ENCODE data around the gene GALNT2. TPM values are rescaled to one million over a fixed set of nuclear protein-coding genes. Genes with fewer than 3 reads are reported as not detected.
A peak's percentile ranks its signal among the peaks of the same experiment; 100 is the strongest.

Gene GALNT2
- total and polyA plus RNA-seq, 2 experiments from 2014 or later = 96.7 to 143 TPM

GRCh38 chr1:230281556-230281955, 214.5 kb downstream of the GALNT2 start:
- no peak overlapping the region for H3K27ac ChIP-seq
- no peaks in the 10 kb centered on the region for H3K36me3 ChIP-seq (replicated peaks; ENCODE audit: insufficient read depth, low read depth)
- peaks cover 5% of the 10 kb centered on the region for H3K4me1 ChIP-seq (ENCODE audit: insufficient read depth)
- no peaks in the 10 kb centered on the region for H4K20me1 ChIP-seq (ENCODE audit: insufficient read depth, poor library complexity, severe bottlenecking)
- TF ChIP-seq EZH2phosphoT487 (IDR thresholded peaks at IDR 0.05; ENCODE audit: low read depth, severe bottlenecking, unreplicated experiment) (no peak), EZH2 (IDR thresholded peaks at IDR 0.05; ENCODE audit: borderline replicate concordance) (no peak), CTCF (IDR thresholded peaks at IDR 0.05; ENCODE audit: poor library complexity) (no peak)
- H3K9me2 ChIP-seq (replicated peaks; ENCODE audit: insufficient read depth) = no peaks in the 10 kb centered on the region
- no peaks in the 10 kb centered on the region for H3K9me3 ChIP-seq (ENCODE audit: low read depth)
- no peak overlapping the region for H2AFZ ChIP-seq
- no peak overlapping the region for H3K4me2 ChIP-seq
- no peak for DNase-seq (ENCODE audit: low spot score)
- H3K27me3 ChIP-seq = no peaks in the 10 kb centered on the region
- no peak overlapping the region for H3K4me3 ChIP-seq
- 80% methylated on average over 5 of the region's 17 CpGs for whole genome bisulfite sequencing (ENCODE audit: low lambda C conversion rate, missing lambda C conversion rate)
- no peaks in the 10 kb centered on the region for H3K79me2 ChIP-seq

GRCh38 chr1:230282157-230282556, 215.1 kb downstream of the GALNT2 start:
- TF ChIP-seq CTCF (IDR thresholded peaks at IDR 0.05; ENCODE audit: poor library complexity) = no peak
- TF ChIP-seq EZH2phosphoT487 (IDR thresholded peaks at IDR 0.05; ENCODE audit: low read depth, severe bottlenecking, unreplicated experiment) = no peak
- TF ChIP-seq EZH2 (IDR thresholded peaks at IDR 0.05; ENCODE audit: borderline replicate concordance) = no peak
- Histone ChIP-seq H3K27me3 (no peaks in the 10 kb centered on the region), H3K79me2 (no peaks in the 10 kb centered on the region), H3K27ac (peak overlapping the region; percentile 66), H3K4me1 (ENCODE audit: insufficient read depth) (peaks cover 5% of the 10 kb centered on the region), H3K4me3 (no peak overlapping the region), H3K36me3 (replicated peaks; ENCODE audit: insufficient read depth, low read depth) (no peaks in the 10 kb centered on the region), H3K4me2 (no peak overlapping the region), H2AFZ (no peak overlapping the region), H3K9me3 (ENCODE audit: low read depth) (no peaks in the 10 kb centered on the region), H4K20me1 (ENCODE audit: insufficient read depth, poor library complexity, severe bottlenecking) (no peaks in the 10 kb centered on the region), H3K9me2 (replicated peaks; ENCODE audit: insufficient read depth) (no peaks in the 10 kb centered on the region)
- DNase-seq (ENCODE audit: low spot score) = peak; percentile 52
- 51% methylated on average over 3 of the region's 3 CpGs for WGBS (ENCODE audit: low lambda C conversion rate, missing lambda C conversion rate)

GRCh38 chr1:230283678-230284077, 216.6 kb downstream of the GALNT2 start:
- no peak for TF ChIP-seq EZH2 (IDR thresholded peaks at IDR 0.05; ENCODE audit: borderline replicate concordance)
- no peak for TF ChIP-seq EZH2phosphoT487 (IDR thresholded peaks at IDR 0.05; ENCODE audit: low read depth, severe bottlenecking, unreplicated experiment)
- TF ChIP-seq CTCF (IDR thresholded peaks at IDR 0.05; ENCODE audit: poor library complexity) = no peak
- 95% methylated on average over 12 of the region's 12 CpGs for WGBS (ENCODE audit: low lambda C conversion rate, missing lambda C conversion rate)
- Histone ChIP-seq H2AFZ (no peak overlapping the region), H3K4me1 (ENCODE audit: insufficient read depth) (peaks cover 5% of the 10 kb centered on the region), H3K9me2 (replicated peaks; ENCODE audit: insufficient read depth) (no peaks in the 10 kb centered on the region), H3K27me3 (no peaks in the 10 kb centered on the region), H3K4me3 (no peak overlapping the region), H4K20me1 (ENCODE audit: insufficient read depth, poor library complexity, severe bottlenecking) (no peaks in the 10 kb centered on the region), H3K36me3 (replicated peaks; ENCODE audit: insufficient read depth, low read depth) (no peaks in the 10 kb centered on the region), H3K4me2 (no peak overlapping the region), H3K79me2 (no peaks in the 10 kb centered on the region), H3K9me3 (ENCODE audit: low read depth) (no peaks in the 10 kb centered on the region), H3K27ac (no peak overlapping the region)
- no peak for DNase-seq (ENCODE audit: low spot score)

GRCh38 chr1:230284891-230285290, 217.9 kb downstream of the GALNT2 start:
- Histone ChIP-seq H3K27ac (no peak overlapping the region), H3K9me3 (ENCODE audit: low read depth) (no peaks in the 10 kb centered on the region), H3K9me2 (replicated peaks; ENCODE audit: insufficient read depth) (no peaks in the 10 kb centered on the region), H4K20me1 (ENCODE audit: insufficient read depth, poor library complexity, severe bottlenecking) (no peaks in the 10 kb centered on the region), H3K4me1 (ENCODE audit: insufficient read depth) (peaks cover 5% of the 10 kb centered on the region), H2AFZ (no peak overlapping the region), H3K4me2 (no peak overlapping the region), H3K79me2 (no peaks in the 10 kb centered on the region), H3K36me3 (replicated peaks; ENCODE audit: insufficient read depth, low read depth) (no peaks in the 10 kb centered on the region), H3K4me3 (no peak overlapping the region), H3K27me3 (no peaks in the 10 kb centered on the region)
- 80% methylated on average over 8 of the region's 10 CpGs for WGBS (ENCODE audit: low lambda C conversion rate, missing lambda C conversion rate)
- no peak for DNase-seq (ENCODE audit: low spot score)
- TF ChIP-seq CTCF (IDR thresholded peaks at IDR 0.05; ENCODE audit: poor library complexity) (no peak), EZH2phosphoT487 (IDR thresholded peaks at IDR 0.05; ENCODE audit: low read depth, severe bottlenecking, unreplicated experiment) (no peak), EZH2 (IDR thresholded peaks at IDR 0.05; ENCODE audit: borderline replicate concordance) (no peak)
